ENCODE data around the gene ADK. TPM values are rescaled to one million over a fixed set of nuclear protein-coding genes. Genes with fewer than 3 reads are reported as not detected.
"Not testable (repeated sequence)": the region's sequence is repeated elsewhere in the genome, so short reads cannot be mapped to it uniquely, and the experiment has no call there.

The ADK gene
- total and polyA plus RNA-seq, 10 donors, result 11.1 to 40.5 (median 32.1) TPM

- DNase-seq, result no peak
- no peak for TF ChIP-seq CTCF (IDR thresholded peaks at IDR 0.05 in 8 of 11, conservative IDR thresholded peaks at IDR 0.05 in 3 of 11)
- TF ChIP-seq POLR2AphosphoS5 (IDR thresholded peaks at IDR 0.05), result no peak
- TF ChIP-seq POLR2A (IDR thresholded peaks at IDR 0.05), result no peak
- no peak overlapping the region for H3K4me3 ChIP-seq
- H3K36me3 ChIP-seq, result peaks cover 0 to 6% (median 0%) of the 10 kb centered on the region in 6 donors
- peaks cover 0 to 4% (median under 1%) of the 10 kb centered on the region in 8 donors for H3K9me3 ChIP-seq
- H3K4me1 ChIP-seq, result no peaks in the 10 kb centered on the region
- WGBS, 5 donors, result 96 to 98% (median 97%) methylated on average over 4 of the region's 4 CpGs
- no peak overlapping the region for H3K27ac ChIP-seq
- no peaks in the 10 kb centered on the region for H3K27me3 ChIP-seq (replicated peaks in 1 of 7)
- intact Hi-C loops (cut with DNase I; ENCODE audit: low total_unique reads), result no loop called here
Measured at GRCh38 chr10:74491014-74491413, 340.0 kb downstream of the ADK start.

DNA sequence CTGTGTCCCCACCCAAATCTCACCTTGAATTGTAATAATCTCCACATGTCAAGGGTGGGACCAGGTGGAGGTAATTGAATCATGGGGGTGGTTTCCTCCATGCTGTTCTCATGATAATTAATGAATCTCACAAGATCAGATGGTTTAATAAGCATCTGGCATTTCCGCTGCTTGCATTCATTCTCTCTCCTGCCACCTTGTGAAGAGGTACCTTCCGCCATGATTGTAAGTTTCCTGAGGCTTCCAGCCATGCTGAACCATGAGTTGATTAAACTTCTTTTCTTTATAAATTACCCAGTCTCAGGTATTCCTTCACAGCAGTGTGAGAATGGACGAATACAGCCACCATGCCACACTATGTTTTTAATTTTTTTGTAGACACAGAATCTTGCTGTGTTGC, 345.3 kb downstream of the ADK start:
- DNase-seq; H3K27ac ChIP-seq; H3K4me1 ChIP-seq; intact Hi-C loops (cut with DNase I; ENCODE audit: low total_unique reads); H3K4me3 ChIP-seq; H3K27me3 ChIP-seq (replicated peaks in 1 of 7): not testable (repeated sequence)
- 96 to 99% (median 97%) methylated on average over 3 of the region's 3 CpGs for WGBS, 5 donors
- Histone ChIP-seq H3K9me3 (peaks cover 0 to 20% (median 5%) of the 10 kb centered on the region in 8 donors), H3K36me3 (peaks cover 0 to 20% (median 0%) of the 10 kb centered on the region in 6 donors)

DNA sequence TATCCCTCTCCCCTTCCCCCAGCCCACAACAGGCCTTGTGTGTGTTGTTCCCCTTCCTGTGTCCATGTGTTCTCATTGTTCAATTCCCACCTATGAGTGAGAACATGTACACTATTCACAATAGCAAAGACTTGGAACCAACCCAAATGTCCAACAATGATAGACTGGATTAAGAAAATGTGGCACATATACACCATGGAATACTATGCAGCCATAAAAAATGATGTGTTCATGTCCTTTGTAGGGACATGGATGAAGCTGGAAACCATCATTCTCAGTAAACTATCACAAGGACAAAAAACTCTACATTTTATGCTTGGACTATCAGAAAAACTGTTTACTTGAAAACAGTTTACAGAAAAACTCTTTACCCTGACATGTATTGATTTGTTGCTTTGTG, 347.6 kb downstream of the ADK start:
- H3K4me3 ChIP-seq; H3K27me3 ChIP-seq (replicated peaks in 1 of 7); DNase-seq; H3K27ac ChIP-seq; intact Hi-C loops (cut with DNase I; ENCODE audit: low total_unique reads): not testable (repeated sequence)
- H3K4me1 ChIP-seq, result peaks cover 0 to 26% (median 2%) of the 10 kb centered on the region in 6 donors
- H3K36me3 ChIP-seq, result peaks cover 0 to 20% (median 0%) of the 10 kb centered on the region in 6 donors
- H3K9me3 ChIP-seq, result peaks cover 0 to 20% (median 5%) of the 10 kb centered on the region in 8 donors

DNA sequence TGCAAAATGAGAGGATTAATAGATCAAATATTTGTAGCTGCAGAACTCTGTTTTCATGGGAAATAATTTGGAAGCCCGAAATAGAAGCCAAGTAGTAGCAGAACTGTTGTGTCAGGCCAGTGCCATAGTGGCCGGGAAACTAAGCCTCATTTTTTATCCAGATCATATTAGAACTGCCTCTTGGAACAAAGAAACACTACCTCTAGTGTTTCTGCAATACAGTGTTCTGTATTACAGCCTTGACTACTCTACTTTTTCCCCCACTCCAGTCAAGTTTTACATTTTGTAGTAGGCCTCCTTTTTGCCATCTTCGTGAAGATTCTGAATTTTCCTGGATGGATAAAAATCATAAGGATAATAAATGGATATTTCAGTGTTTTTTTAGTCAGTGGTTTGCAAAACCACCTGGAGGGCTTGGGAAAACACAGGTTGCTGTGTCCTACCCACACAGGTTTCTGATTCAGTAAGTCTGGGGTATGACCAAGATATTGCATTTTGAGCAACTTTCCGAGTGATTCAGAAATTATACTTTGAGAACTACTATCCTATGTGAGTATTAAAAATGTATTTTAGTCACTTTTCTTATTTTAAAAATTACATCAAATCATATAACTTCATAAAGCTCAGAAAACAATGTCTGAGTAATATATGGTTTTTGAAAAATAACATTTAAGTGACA, 349.1 kb downstream of the ADK start:
- Histone ChIP-seq H3K36me3 (peaks cover 0 to 33% (median 0%) of the 10 kb centered on the region in 6 donors), H3K4me3 (no peak overlapping the region), H3K27me3 (replicated peaks in 1 of 7) (no peaks in the 10 kb centered on the region), H3K4me1 (peaks cover 0 to 26% (median 2%) of the 10 kb centered on the region in 6 donors), H3K27ac (no peak overlapping the region), H3K9me3 (peaks cover 0 to 26% (median 9%) of the 10 kb centered on the region in 8 donors)
- intact Hi-C loops (cut with DNase I; ENCODE audit: low total_unique reads), result no loop called here
- DNase-seq, result no peak
- TF ChIP-seq CTCF (IDR thresholded peaks at IDR 0.05 in 8 of 11, conservative IDR thresholded peaks at IDR 0.05 in 3 of 11) (no peak), POLR2A (IDR thresholded peaks at IDR 0.05) (no peak), POLR2AphosphoS5 (IDR thresholded peaks at IDR 0.05) (no peak)
- WGBS, 5 donors, result 91 to 96% (median 94%) methylated on average over 4 of the region's 4 CpGs

GRCh38 chr10:74500816-74501215, 349.8 kb downstream of the ADK start:
- H3K36me3 ChIP-seq, result peaks cover 0 to 35% (median 0%) of the 10 kb centered on the region in 6 donors
- H3K9me3 ChIP-seq, result peaks cover 0 to 24% (median 8%) of the 10 kb centered on the region in 8 donors
- H3K4me1 ChIP-seq, result peaks cover 0 to 26% (median 2%) of the 10 kb centered on the region in 6 donors
- no peak for TF ChIP-seq CTCF (IDR thresholded peaks at IDR 0.05 in 8 of 11, conservative IDR thresholded peaks at IDR 0.05 in 3 of 11)
- no peak for TF ChIP-seq POLR2AphosphoS5 (IDR thresholded peaks at IDR 0.05)
- TF ChIP-seq POLR2A (IDR thresholded peaks at IDR 0.05), result no peak
- no peak overlapping the region for H3K4me3 ChIP-seq
- intact Hi-C loops (cut with DNase I; ENCODE audit: low total_unique reads), result no loop called here
- DNase-seq, result no peak
- no peak overlapping the region for H3K27ac ChIP-seq
- H3K27me3 ChIP-seq (replicated peaks in 1 of 7), result no peaks in the 10 kb centered on the region
